PFSK-1 (cell line): Measurements from ENCODE around the gene PANK1.

Experiments used
- FOXP2 ChIP-seq: optimal IDR thresholded peaks from 2 replicates; pipeline ENCODE3; 2011; ENCODE audit warnings: borderline replicate concordance, control low read depth, inconsistent platforms; ENCODE audit not compliant: insufficient read depth; ENCODE audit errors: extremely low read length, extremely low read depth
- POLR2AphosphoS5 ChIP-seq: IDR thresholded peaks from 2 replicates; pipeline ENCODE4 v1.6.1; 2012; ENCODE audit warnings: low read depth, mild to moderate bottlenecking, control low read depth, low read length, moderate library complexity
- REST ChIP-seq, 2 experiments: IDR thresholded peaks; 2 replicates each; pipeline versions ENCODE4 v1.6.1 to v1.8.0; 2011 to 2012; ENCODE audit warnings: low read depth in 2 of 2, low read length in 2 of 2, control low read depth in 1 of 2, inconsistent platforms in 1 of 2, mild to moderate bottlenecking in 1 of 2, moderate library complexity in 1 of 2; ENCODE audit not compliant: insufficient read depth in 1 of 2
- SIN3A ChIP-seq: IDR thresholded peaks from 2 replicates; pipeline ENCODE4 v1.6.1; 2012; ENCODE audit warnings: mild to moderate bottlenecking, low read length, moderate library complexity, borderline replicate concordance; ENCODE audit not compliant: insufficient read depth
- TAF1 ChIP-seq: IDR thresholded peaks from 2 replicates; pipeline ENCODE4 v1.6.1; 2012; ENCODE audit warnings: low read length, control low read depth, borderline replicate concordance; ENCODE audit not compliant: insufficient read depth

PANK1 gene

GRCh38 chr10:89604200-89604599, 40.8 kb downstream of the PANK1 start:
- no peak for TF ChIP-seq REST (IDR thresholded peaks at IDR 0.05; ENCODE audit: insufficient read depth in 1 of 2, low read depth in 2 of 2, low read length in 2 of 2)
- TF ChIP-seq FOXP2: no peak
- TF ChIP-seq POLR2AphosphoS5: no peak

GRCh38 chr10:89602919-89603318, 42.1 kb downstream of the PANK1 start:
- TF ChIP-seq FOXP2 (no peak), POLR2AphosphoS5 (no peak), REST (IDR thresholded peaks at IDR 0.05; ENCODE audit: insufficient read depth in 1 of 2, low read depth in 2 of 2, low read length in 2 of 2) (no peak), SIN3A (no peak), TAF1 (no peak)

GRCh38 chr10:89601728-89602361, 43.2 kb downstream of the PANK1 start:
- TF ChIP-seq FOXP2: no peak
- no peak for TF ChIP-seq SIN3A
- TF ChIP-seq REST (IDR thresholded peaks at IDR 0.05; ENCODE audit: insufficient read depth in 1 of 2, low read depth in 2 of 2, low read length in 2 of 2): no peak
- TF ChIP-seq TAF1: no peak
- no peak for TF ChIP-seq POLR2AphosphoS5

DNA sequence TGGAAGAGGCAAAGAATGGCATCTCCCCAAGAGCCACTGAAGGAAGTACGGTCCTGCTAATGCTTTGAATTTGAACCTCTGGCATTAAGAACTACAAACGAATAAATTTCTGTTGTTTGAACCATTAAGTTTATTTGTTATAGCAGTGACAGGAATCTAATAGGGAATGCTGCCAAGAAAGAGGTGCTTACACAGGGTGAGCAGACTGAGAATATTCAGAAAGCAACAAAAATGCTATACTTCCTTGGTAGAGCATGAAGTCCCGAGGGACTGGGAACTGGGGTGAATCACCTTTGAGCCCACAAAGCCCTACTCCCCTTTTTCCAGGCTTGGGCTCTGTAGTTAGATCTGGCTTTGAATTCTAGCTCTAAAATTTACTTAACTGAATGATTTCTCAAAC, 45.0 kb downstream of the PANK1 start:
- TF ChIP-seq TAF1: no peak
- no peak for TF ChIP-seq SIN3A
- no peak for TF ChIP-seq POLR2AphosphoS5
- no peak for TF ChIP-seq FOXP2
- no peak for TF ChIP-seq REST (IDR thresholded peaks at IDR 0.05; ENCODE audit: insufficient read depth in 1 of 2, low read depth in 2 of 2, low read length in 2 of 2)

DNA sequence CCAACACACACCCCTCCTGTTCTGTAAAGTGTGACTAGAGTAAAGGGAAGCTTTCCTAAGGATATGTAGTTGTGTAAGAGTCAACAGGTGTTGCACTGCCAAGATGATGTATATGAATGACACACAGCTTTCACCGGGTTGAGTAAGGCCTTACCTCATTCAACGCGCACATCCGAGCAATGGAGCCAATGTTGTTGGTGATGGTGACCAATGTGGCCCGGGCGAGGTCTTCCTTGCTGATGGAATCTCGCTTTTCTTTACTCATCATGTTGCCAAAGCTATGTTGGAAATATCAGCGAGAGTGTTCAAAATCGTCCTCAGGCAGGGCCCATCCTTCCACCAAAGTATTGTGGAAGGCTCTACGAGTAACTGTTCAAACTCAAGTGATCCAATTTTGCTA, 52.0 kb downstream of the PANK1 start:
- TF ChIP-seq SIN3A: no peak
- TF ChIP-seq REST (IDR thresholded peaks at IDR 0.05; ENCODE audit: insufficient read depth in 1 of 2, low read depth in 2 of 2, low read length in 2 of 2): no peak
- TF ChIP-seq TAF1: no peak
- TF ChIP-seq FOXP2: no peak
- no peak for TF ChIP-seq POLR2AphosphoS5
